ENCODE data around the gene KY. TPM values are rescaled to one million over a fixed set of nuclear protein-coding genes. Genes with fewer than 3 reads are reported as not detected.
"Not testable (repeated sequence)": the region's sequence is repeated elsewhere in the genome, so short reads cannot be mapped to it uniquely, and the experiment has no call there.

KY gene
- total RNA-seq, 2 donors from 2014 or later, result 1.4 to 1.7 TPM

DNA sequence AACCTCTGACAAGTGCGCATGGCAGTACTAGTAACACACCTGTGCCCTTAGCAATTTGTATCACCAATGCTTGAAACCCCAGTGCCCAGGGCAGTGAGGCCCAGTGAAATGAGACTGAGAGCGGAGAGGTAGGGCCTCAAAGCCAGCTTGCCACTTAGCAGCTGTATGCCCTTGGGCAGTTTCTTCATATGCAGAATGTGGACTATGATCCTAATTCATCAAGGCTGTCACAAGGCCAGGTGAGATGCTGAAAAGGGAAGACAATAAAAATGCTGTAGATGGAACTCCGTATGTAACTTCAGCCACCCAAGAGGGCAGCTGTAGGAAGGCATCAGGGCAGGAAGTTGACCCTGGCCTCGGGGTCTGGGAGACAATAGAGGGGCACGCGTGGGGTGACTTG lies 74.4 kb downstream of the KY start:
- H3K9me3 ChIP-seq, result no peaks in the 10 kb centered on the region
- WGBS, result 62% methylated on average over 6 of the region's 6 CpGs
- H3K27ac ChIP-seq, result no peak overlapping the region
- H3K4me1 ChIP-seq (replicated peaks), result no peaks in the 10 kb centered on the region
- no peak for DNase-seq (ENCODE audit: low spot score)
- no peak overlapping the region for H3K4me3 ChIP-seq
- no peaks in the 10 kb centered on the region for H3K27me3 ChIP-seq (replicated peaks; ENCODE audit: insufficient read depth)
- intact Hi-C loops (cut with DNase I), result no loop called here
- TF ChIP-seq POLR2A (IDR thresholded peaks at IDR 0.05) (no peak), CTCF (IDR thresholded peaks at IDR 0.05) (no peak)
- H3K36me3 ChIP-seq, result no peaks in the 10 kb centered on the region

- H3K36me3 ChIP-seq; H3K27me3 ChIP-seq (replicated peaks; ENCODE audit: insufficient read depth); H3K4me1 ChIP-seq (replicated peaks); intact Hi-C loops (cut with DNase I); H3K4me3 ChIP-seq; DNase-seq (ENCODE audit: low spot score); H3K9me3 ChIP-seq; H3K27ac ChIP-seq: not testable (repeated sequence)
- 94% methylated on average over 2 of the region's 2 CpGs for WGBS
These were observed 80.9 kb downstream of the KY start for GRCh38 chr3:134569899-134570298.

DNA sequence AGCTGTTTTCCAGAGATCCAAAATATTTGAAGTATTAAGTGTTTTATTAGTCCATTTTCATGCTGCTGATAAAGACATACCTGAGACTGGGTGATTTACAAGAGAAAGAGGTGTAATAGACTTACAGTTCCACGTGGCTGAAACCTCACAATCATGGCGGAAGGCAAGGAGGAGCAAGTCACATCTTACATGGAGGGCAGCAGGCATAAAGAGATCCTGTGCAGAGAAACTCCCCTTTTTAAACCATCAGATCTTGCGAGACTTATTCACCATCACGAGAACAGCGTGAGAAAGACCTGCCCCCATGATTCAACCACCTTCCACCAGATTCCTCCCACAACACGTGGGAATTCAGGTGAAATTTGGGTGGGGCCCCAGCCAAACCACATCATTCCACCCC lies 82.0 kb downstream of the KY start:
- 90% methylated on average over 6 of the region's 6 CpGs for WGBS
- Histone ChIP-seq H3K27me3 (replicated peaks; ENCODE audit: insufficient read depth) (no peaks in the 10 kb centered on the region), H3K36me3 (no peaks in the 10 kb centered on the region), H3K4me1 (replicated peaks) (no peaks in the 10 kb centered on the region), H3K27ac (no peak overlapping the region), H3K9me3 (no peaks in the 10 kb centered on the region), H3K4me3 (no peak overlapping the region)
- intact Hi-C loops (cut with DNase I), result no loop called here
- no peak for TF ChIP-seq POLR2A (IDR thresholded peaks at IDR 0.05)
- TF ChIP-seq POLR2AphosphoS5 (IDR thresholded peaks at IDR 0.05), result no peak
- DNase-seq (ENCODE audit: low spot score), result no peak

GRCh38 chr3:134567605-134568004 lies 83.2 kb downstream of the KY start:
- TF ChIP-seq POLR2A (IDR thresholded peaks at IDR 0.05) (no peak), CTCF (IDR thresholded peaks at IDR 0.05) (no peak), POLR2AphosphoS5 (IDR thresholded peaks at IDR 0.05) (no peak)
- WGBS, result 62% methylated on average over 4 of the region's 4 CpGs
- intact Hi-C loops (cut with DNase I), result no loop called here
- no peak overlapping the region for H3K27ac ChIP-seq
- no peak overlapping the region for H3K4me3 ChIP-seq
- no peaks in the 10 kb centered on the region for H3K36me3 ChIP-seq
- H3K4me1 ChIP-seq (replicated peaks), result no peaks in the 10 kb centered on the region
- DNase-seq (ENCODE audit: low spot score), result no peak
- no peaks in the 10 kb centered on the region for H3K27me3 ChIP-seq (replicated peaks; ENCODE audit: insufficient read depth)
- H3K9me3 ChIP-seq, result no peaks in the 10 kb centered on the region

DNA sequence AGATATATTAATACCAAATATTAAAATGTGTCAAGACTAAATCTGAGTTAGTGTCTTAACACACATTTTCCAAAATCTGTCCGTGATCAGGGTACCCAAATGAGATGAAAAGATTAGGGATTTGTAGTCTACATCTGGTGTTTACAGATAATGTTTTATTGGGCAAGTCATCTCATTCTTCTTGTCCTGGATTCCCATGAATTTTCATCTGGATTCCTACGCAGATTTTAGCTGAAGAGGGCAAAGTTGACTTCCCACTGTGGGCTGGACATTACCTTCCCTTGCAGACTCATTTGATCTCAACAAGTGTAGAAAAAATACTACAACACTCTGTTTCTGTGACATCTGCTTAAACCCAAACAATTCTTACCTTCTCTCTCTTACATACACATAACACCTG lies 85.8 kb downstream of the KY start:
- H3K9me3 ChIP-seq, result no peaks in the 10 kb centered on the region
- WGBS, result 59% methylated on average over 2 of the region's 2 CpGs

More for the DNA sequence above, 85.8 kb downstream of the KY start:
- Histone ChIP-seq H3K27me3 (replicated peaks; ENCODE audit: insufficient read depth) (no peaks in the 10 kb centered on the region), H3K4me1 (replicated peaks) (no peaks in the 10 kb centered on the region), H3K27ac (no peak overlapping the region), H3K4me3 (no peak overlapping the region), H3K36me3 (no peaks in the 10 kb centered on the region)
- TF ChIP-seq CTCF (IDR thresholded peaks at IDR 0.05) (no peak), POLR2AphosphoS5 (IDR thresholded peaks at IDR 0.05) (no peak), POLR2A (IDR thresholded peaks at IDR 0.05) (no peak)
- DNase-seq (ENCODE audit: low spot score), result no peak
- intact Hi-C loops (cut with DNase I), result no loop called here
